PC-3 (cell line): Measurements from ENCODE around the gene NBDY. TPM values are rescaled to one million over a fixed set of nuclear protein-coding genes. Genes with fewer than 3 reads are reported as not detected.

Experiments used
- ATAC-seq: fragments of 200-7000 bp; cut with Tn5 transposase; 2 replicates; pipeline ENCODE4 v1.9.1; 2020; ENCODE audit warnings: mild to moderate bottlenecking, moderate library complexity
- BruUV-seq: library from RNA; stranded (reverse); fragments of 400-500 nt; replicated peaks from 2 replicates; lab custom pipeline; 2021; lab: Mats Ljungman, UMichigan
- CTCF ChIA-PET: fragments of 300-600 bp; sonication (Branson Sonifier 250); formaldehyde crosslinking; loops from one replicate; lab custom pipeline; 2022; ENCODE audit warnings: antibody characterized with exemption; lab: Charles Lee
- POLR2A ChIA-PET: fragments of 300-600 bp; sonication (Branson Sonifier 250); formaldehyde crosslinking; loops from one replicate; lab custom pipeline; 2022; ENCODE audit warnings: antibody characterized with exemption; ENCODE audit not compliant: unreplicated experiment; lab: Charles Lee
- DNase-seq: peaks from one replicate; pipeline ENCODE4 v3.0.0-alpha.2; 2015
- H2AFZ ChIP-seq: fragments of 300-600 bp; sonication (generic); 2 replicates; pipeline ENCODE4 v1.6.0; 2016; ENCODE audit warnings: antibody characterized with exemption, low read length
- H3F3A ChIP-seq: fragments of 300-600 bp; sonication (generic); one replicate; pipeline ENCODE4 v1.6.0; 2017; ENCODE audit warnings: antibody characterized with exemption, low read length, control low read depth, mild to moderate bottlenecking; ENCODE audit not compliant: unreplicated experiment
- H3K27ac ChIP-seq: fragments of 300-600 bp; sonication (generic); 2 replicates; pipeline ENCODE4 v1.5.1; 2016; ENCODE audit warnings: mild to moderate bottlenecking, low read length
- H3K27me3 ChIP-seq: fragments of 300-600 bp; sonication (generic); 2 replicates; pipeline ENCODE4 v1.6.1; 2016; ENCODE audit warnings: low read length, mixed read lengths
- H3K36me3 ChIP-seq: fragments of 300-600 bp; sonication (generic); 2 replicates; pipeline ENCODE4 v1.6.1; 2016; ENCODE audit warnings: low read depth, mixed run types, low read length, mixed read lengths
- H3K4me1 ChIP-seq: fragments of 300-600 bp; sonication (generic); 2 replicates; pipeline ENCODE4 v1.5.1; 2016; ENCODE audit warnings: low read length; ENCODE audit not compliant: insufficient read depth
- H3K4me2 ChIP-seq: fragments of 300-600 bp; sonication (generic); 2 replicates; pipeline ENCODE4 v1.6.0; 2016; ENCODE audit warnings: low read length
- H3K4me3 ChIP-seq: fragments of 300-600 bp; sonication (generic); 2 replicates; pipeline ENCODE4 v1.5.1; 2016; ENCODE audit warnings: mild to moderate bottlenecking, low read length, mixed read lengths
- H3K79me2 ChIP-seq: fragments of 300-600 bp; sonication (generic); 2 replicates; pipeline ENCODE4 v1.6.1; 2017; ENCODE audit warnings: low read length, mixed read lengths
- H3K9ac ChIP-seq: fragments of 300-600 bp; sonication (generic); 2 replicates; pipeline ENCODE4 v1.6.0; 2016; ENCODE audit warnings: mild to moderate bottlenecking, low read length
- H3K9me2 ChIP-seq: fragments of 300-600 bp; sonication (generic); replicated peaks from 2 replicates; pipeline ENCODE4 v1.6.1; 2016; ENCODE audit warnings: mixed run types, low read length, mixed read lengths
- H3K9me3 ChIP-seq: fragments of 300-600 bp; sonication (generic); 2 replicates; pipeline ENCODE4 v1.6.1; 2016; ENCODE audit warnings: low read length, mixed read lengths
- H4K20me1 ChIP-seq: fragments of 300-600 bp; sonication (generic); 2 replicates; pipeline ENCODE4 v1.6.1; 2016; ENCODE audit warnings: low read length, mixed read lengths
- EZH2 ChIP-seq: fragments of 300-600 bp; sonication (generic); IDR thresholded peaks from one replicate; pipeline ENCODE4 v1.6.1; 2017; ENCODE audit warnings: antibody characterized with exemption, mild to moderate bottlenecking, low read length; ENCODE audit not compliant: unreplicated experiment
- EZH2phosphoT487 ChIP-seq: fragments of 300-600 bp; sonication (generic); IDR thresholded peaks from 2 replicates; pipeline ENCODE4 v1.6.1; 2018; ENCODE audit warnings: mild to moderate bottlenecking, antibody characterized with exemption, low read length, borderline replicate concordance
- intact Hi-C: fragments of 100-400 bp; cut with micrococcal nuclease; formaldehyde crosslinking; loops from 2 replicates; pipeline ENCODE4 v1.9.0; 2023
- total RNA-seq: library from RNA; depleted of rRNA; stranded (reverse); fragments of >200 nt; gene quantifications from 2 replicates; pipeline ENCODE4 v1.2.3, GENCODE V29; 2014
- TF ChIP-seq, protein P1 (sequence below): fragments of 300-600 bp; sonication (generic); conservative IDR thresholded peaks from 2 replicates; pipeline ENCODE4 v1.5.1; 2017; ENCODE audit warnings: antibody characterized with exemption, low read depth, mild to moderate bottlenecking, low read length

The NBDY gene
- total RNA-seq, 1 experiment from 2014 or later = 13.6 TPM

DNA sequence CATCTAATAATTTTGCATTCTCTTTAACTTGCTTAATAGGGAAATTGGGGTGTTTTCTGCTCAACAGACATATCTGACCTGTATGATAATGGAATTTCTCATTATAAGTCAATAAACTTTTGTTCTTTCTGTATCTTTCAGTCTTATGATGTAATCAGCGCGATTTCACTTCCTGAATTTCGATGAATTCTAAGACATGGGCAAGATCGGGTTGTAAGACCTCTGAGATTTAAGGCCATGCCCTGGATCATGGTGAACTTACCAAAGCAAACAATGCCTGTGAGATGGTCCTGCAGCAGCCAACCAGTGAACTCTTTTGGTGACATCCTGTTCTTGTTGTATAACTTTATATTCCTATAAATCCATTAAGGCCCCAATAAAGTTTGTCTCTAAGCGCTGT lies 88.1 kb downstream of the NBDY start:
- TF ChIP-seq, protein P1, sequence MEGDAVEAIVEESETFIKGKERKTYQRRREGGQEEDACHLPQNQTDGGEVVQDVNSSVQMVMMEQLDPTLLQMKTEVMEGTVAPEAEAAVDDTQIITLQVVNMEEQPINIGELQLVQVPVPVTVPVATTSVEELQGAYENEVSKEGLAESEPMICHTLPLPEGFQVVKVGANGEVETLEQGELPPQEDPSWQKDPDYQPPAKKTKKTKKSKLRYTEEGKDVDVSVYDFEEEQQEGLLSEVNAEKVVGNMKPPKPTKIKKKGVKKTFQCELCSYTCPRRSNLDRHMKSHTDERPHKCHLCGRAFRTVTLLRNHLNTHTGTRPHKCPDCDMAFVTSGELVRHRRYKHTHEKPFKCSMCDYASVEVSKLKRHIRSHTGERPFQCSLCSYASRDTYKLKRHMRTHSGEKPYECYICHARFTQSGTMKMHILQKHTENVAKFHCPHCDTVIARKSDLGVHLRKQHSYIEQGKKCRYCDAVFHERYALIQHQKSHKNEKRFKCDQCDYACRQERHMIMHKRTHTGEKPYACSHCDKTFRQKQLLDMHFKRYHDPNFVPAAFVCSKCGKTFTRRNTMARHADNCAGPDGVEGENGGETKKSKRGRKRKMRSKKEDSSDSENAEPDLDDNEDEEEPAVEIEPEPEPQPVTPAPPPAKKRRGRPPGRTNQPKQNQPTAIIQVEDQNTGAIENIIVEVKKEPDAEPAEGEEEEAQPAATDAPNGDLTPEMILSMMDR = no peak
- TF ChIP-seq EZH2phosphoT487 (no peak), EZH2 (no peak)
- Histone ChIP-seq H3K9me3 (no peaks in the 10 kb centered on the region), H3K4me3 (no peak overlapping the region), H3K79me2 (no peaks in the 10 kb centered on the region), H4K20me1 (no peaks in the 10 kb centered on the region), H3K9ac (no peak overlapping the region), H3K36me3 (no peaks in the 10 kb centered on the region), H2AFZ (no peak overlapping the region), H3F3A (no peaks in the 10 kb centered on the region), H3K9me2 (no peaks in the 10 kb centered on the region), H3K4me1 (no peaks in the 10 kb centered on the region), H3K27me3 (no peaks in the 10 kb centered on the region), H3K27ac (no peak overlapping the region), H3K4me2 (no peak overlapping the region)
- ATAC-seq (no peak), DNase-seq (no peak)
- intact Hi-C loops = no loop called here
- ChIA-PET CTCF (no interaction called here), POLR2A (no interaction called here)
- no TSS peak for BruUV-seq

DNA sequence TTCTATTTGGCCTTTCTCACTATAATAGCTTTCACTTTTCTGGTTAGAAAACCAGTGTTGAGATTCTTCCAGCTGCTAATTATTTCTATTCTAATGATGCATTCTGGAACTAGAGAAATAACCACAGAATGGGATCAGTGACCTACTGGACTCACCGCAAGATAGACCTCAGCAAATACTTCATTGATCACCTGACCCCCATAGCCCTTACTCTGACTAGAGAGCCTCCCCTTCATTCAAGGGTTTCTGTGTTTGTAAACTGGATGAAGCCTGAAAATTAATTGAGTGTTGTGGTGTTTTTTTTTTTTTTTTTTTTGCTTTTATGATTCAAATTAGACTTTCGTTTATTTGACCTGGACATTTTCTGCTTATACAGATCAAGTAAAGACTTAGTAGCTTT lies 97.0 kb downstream of the NBDY start:
- Histone ChIP-seq H3K36me3 (no peaks in the 10 kb centered on the region), H3F3A (no peaks in the 10 kb centered on the region), H3K27me3 (no peaks in the 10 kb centered on the region), H3K4me2 (no peak overlapping the region), H3K27ac (no peak overlapping the region), H3K4me1 (no peaks in the 10 kb centered on the region; the same call in 1 of the 2 replicates), H2AFZ (no peak overlapping the region), H3K9ac (no peak overlapping the region), H4K20me1 (no peaks in the 10 kb centered on the region), H3K9me2 (no peaks in the 10 kb centered on the region), H3K4me3 (no peak overlapping the region), H3K9me3 (no peaks in the 10 kb centered on the region), H3K79me2 (no peaks in the 10 kb centered on the region)
- CTCF ChIA-PET = no interaction called here
- DNase-seq = no peak
- BruUV-seq = no TSS peak
- intact Hi-C loops = no loop called here
- TF ChIP-seq, protein P1 = no peak
- TF ChIP-seq EZH2 = no peak
- no peak for ATAC-seq
- POLR2A ChIA-PET = no interaction called here

- Histone ChIP-seq H3F3A (no peaks in the 10 kb centered on the region), H3K9me2 (no peaks in the 10 kb centered on the region), H3K4me3 (no peak overlapping the region), H4K20me1 (no peaks in the 10 kb centered on the region), H3K9me3 (no peaks in the 10 kb centered on the region), H3K9ac (no peak overlapping the region), H3K79me2 (no peaks in the 10 kb centered on the region), H2AFZ (no peak overlapping the region), H3K4me1 (no peaks in the 10 kb centered on the region), H3K4me2 (no peak overlapping the region), H3K36me3 (no peaks in the 10 kb centered on the region), H3K27ac (no peak overlapping the region), H3K27me3 (no peaks in the 10 kb centered on the region)
- CTCF ChIA-PET = no interaction called here
- TF ChIP-seq, protein P1 = no peak
- no peak for TF ChIP-seq EZH2phosphoT487
- no peak for TF ChIP-seq EZH2
- intact Hi-C loops = no loop called here
- POLR2A ChIA-PET = no interaction called here
- BruUV-seq = no TSS peak
- ATAC-seq (no peak), DNase-seq (no peak)
Measured at GRCh38 chrX:56833626-56834025, 104.6 kb downstream of the NBDY start.
